Activated CD4-positive, alpha-beta T cell treated with anti-CD3 and anti-CD28 coated beads, Interleukin-2, amount 10 ng/mL, durations not matched to agents 7 days and 5 days (primary cell): ENCODE data around the gene CENPN. TPM values are rescaled to one million over a fixed set of nuclear protein-coding genes. Genes with fewer than 3 reads are reported as not detected.
A peak's percentile ranks its signal among the peaks of the same experiment; 100 is the strongest.

ENCODE experiments used
- CTCF ChIA-PET: fragments of 350-600 bp; sonication (Branson Sonifier 250); formaldehyde crosslinking; loops from one replicate; lab custom pipeline; 2021; ENCODE audit warnings: antibody characterized with exemption; lab: Charles Lee
- POLR2A ChIA-PET: fragments of 350-600 bp; sonication (Branson Sonifier 250); formaldehyde crosslinking; loops from one replicate; lab custom pipeline; 2021; ENCODE audit warnings: antibody characterized with exemption; lab: Charles Lee
- DNase-seq: peaks from one replicate; pipeline ENCODE4 v3.0.0-alpha.2; 2020
- H3K27ac Mint-ChIP-seq: one replicate; pipeline ENCODE4 v1.8.0; 2021; ENCODE audit warnings: mild to moderate bottlenecking, moderate library complexity, mixed read lengths
- H3K27me3 Mint-ChIP-seq: one replicate; pipeline ENCODE4 v1.8.0; 2021; ENCODE audit warnings: mixed read lengths
- H3K36me3 Mint-ChIP-seq: one replicate; pipeline ENCODE4 v1.8.0; 2021; ENCODE audit warnings: low read depth, mixed read lengths
- H3K4me1 Mint-ChIP-seq: one replicate; pipeline ENCODE4 v1.8.0; 2021; ENCODE audit warnings: mixed read lengths
- H3K4me3 Mint-ChIP-seq: one replicate; pipeline ENCODE4 v1.8.0; 2021; ENCODE audit warnings: mild to moderate bottlenecking, moderate library complexity, mixed read lengths
- H3K9me3 Mint-ChIP-seq: one replicate; pipeline ENCODE4 v1.8.0; 2021; ENCODE audit warnings: mixed read lengths
- total RNA-seq, 2 experiments: library from RNA; stranded (reverse); gene quantifications; one replicate each; pipeline ENCODE4 v1.2.3, GENCODE V29; 2021

Gene CENPN
- total RNA-seq, 2 experiments from 2014 or later = 53.7 to 55.3 TPM

GRCh38 chr16:81073560-81074330, 66.7 kb downstream of the CENPN start:
- Mint-ChIP-seq H3K4me3 (no peak overlapping the region), H3K4me1 (peaks cover 31% of the 10 kb centered on the region), H3K9me3 (no peaks in the 10 kb centered on the region), H3K27ac (no peak overlapping the region), H3K27me3 (peaks cover 2% of the 10 kb centered on the region), H3K36me3 (no peaks in the 10 kb centered on the region)
- CTCF ChIA-PET = interaction anchor here (1.3 to 1.7 kb wide), 2 partner anchors 37 to 38 kb away, joined by 3 to 6 read pairs; partner anchors contain the start of gene ATMIN
- POLR2A ChIA-PET = no interaction called here
- DNase-seq = no peak

- no peak overlapping the region for H3K27ac Mint-ChIP-seq
- H3K4me1 Mint-ChIP-seq = peaks cover 28% of the 10 kb centered on the region
- peaks cover 2% of the 10 kb centered on the region for H3K27me3 Mint-ChIP-seq
- CTCF ChIA-PET = interaction anchor here (0.6 to 1.3 kb wide), 4 partner anchors 41 to 620 kb away, joined by 3 to 7 read pairs (median 4); partner anchors contain the start of gene ATMIN
- no peaks in the 10 kb centered on the region for H3K36me3 Mint-ChIP-seq
- no peak overlapping the region for H3K4me3 Mint-ChIP-seq
- peak; percentile 92 for DNase-seq
- POLR2A ChIA-PET = interaction anchor here (0.6 kb wide), 1 partner anchor 70 kb away, joined by 3 read pairs; the partner anchor contains the start of genes CENPN and CMC2
- no peaks in the 10 kb centered on the region for H3K9me3 Mint-ChIP-seq
Measured at GRCh38 chr16:81076566-81077075, 69.6 kb downstream of the CENPN start.

DNA sequence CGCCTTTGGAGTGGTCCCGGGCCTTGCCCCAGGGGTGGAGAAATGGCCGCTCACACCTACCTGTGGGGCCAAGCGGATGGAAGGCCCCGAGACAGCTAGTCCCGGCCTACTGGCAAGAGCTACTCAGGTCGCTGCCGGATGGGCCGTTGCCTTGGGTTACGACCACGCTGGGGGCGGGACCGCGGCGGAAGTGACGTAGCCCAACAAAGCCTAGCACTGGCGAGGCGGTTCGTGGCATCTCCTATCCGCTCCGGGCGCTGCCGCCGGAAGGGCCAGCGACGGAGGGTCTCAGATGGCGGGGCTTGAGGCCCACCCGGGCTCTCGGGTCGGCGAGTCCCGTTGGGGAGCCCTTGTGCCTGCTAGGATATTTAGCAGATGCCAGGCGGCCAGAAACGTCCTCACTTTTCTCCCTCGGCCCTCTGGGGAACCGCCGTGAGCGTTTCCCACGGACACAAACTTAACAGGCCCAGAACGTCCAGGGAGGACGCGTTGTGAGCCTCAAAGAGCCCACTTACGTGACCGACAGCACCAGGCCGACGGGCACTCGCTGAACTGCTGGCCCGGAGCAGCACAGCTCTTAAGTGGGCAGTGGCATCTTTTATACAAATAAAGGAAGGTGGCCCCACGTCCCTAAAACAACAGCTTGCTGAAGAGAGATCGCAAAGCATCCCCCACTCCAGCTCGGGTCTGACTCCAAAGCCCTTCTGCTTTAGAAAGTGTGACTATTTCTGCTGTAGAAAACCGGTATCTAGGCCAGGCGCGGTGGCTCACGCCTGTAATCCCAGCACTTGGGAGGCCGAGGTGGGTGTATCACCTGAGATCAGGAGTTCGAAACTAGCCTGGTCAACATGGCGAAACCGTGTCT, 70.3 kb downstream of the CENPN start, which contains the start of gene C16orf46:
Gene C16orf46 (minus strand): TSS at position 163 of the 865 bp plus-strand sequence. CDS start 13,283 bp downstream, outside the sequence.
- Mint-ChIP-seq H3K27ac (no peak within 1 kb of the TSS), H3K36me3 (no peaks in the 10 kb centered on the region), H3K9me3 (no peaks in the 10 kb centered on the region), H3K27me3 (peaks cover 2% of the 10 kb centered on the region), H3K4me1 (peaks cover 24% of the 10 kb centered on the region), H3K4me3 (peak within 1 kb of the TSS; percentile 20)
- ChIA-PET POLR2A (interaction anchor here (0.6 kb wide), 1 partner anchor 70 kb away, joined by 3 read pairs; the partner anchor contains the start of genes CENPN and CMC2), CTCF (interaction anchor here (0.6 to 1.3 kb wide), 5 partner anchors 41 to 620 kb away, joined by 3 to 7 read pairs (median 4); partner anchors contain the start of gene ATMIN)
- peak; percentile 98 for DNase-seq

GRCh38 chr16:81080233-81080632, 73.2 kb downstream of the CENPN start:
- DNase-seq = no peak
- Mint-ChIP-seq H3K4me3 (no peak overlapping the region), H3K27ac (no peak overlapping the region), H3K4me1 (peaks cover 14% of the 10 kb centered on the region), H3K9me3 (no peaks in the 10 kb centered on the region), H3K36me3 (no peaks in the 10 kb centered on the region), H3K27me3 (no peaks in the 10 kb centered on the region)
- ChIA-PET CTCF (interaction anchor here (0.6 kb wide), 1 partner anchor 44 kb away, joined by 3 read pairs; the partner anchor contains the start of gene ATMIN), POLR2A (no interaction called here)

DNA sequence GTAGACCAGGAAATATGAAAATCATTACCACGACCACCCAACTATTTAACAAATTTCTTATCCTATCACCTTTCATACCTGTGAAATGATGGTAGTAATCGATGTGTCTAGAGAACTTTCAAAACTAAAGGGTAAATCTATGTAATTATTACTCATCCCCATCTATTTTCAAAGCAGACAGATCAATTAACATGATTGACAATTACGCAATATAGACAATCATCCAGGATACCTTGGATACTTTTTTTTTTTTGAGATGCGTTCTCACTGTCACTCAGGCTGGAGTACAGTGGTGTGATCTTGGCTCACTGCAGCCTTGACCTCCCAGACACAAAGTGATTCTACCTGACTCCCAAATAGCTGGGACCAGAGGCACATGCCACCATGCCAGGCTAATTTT, 74.0 kb downstream of the CENPN start:
- H3K36me3 Mint-ChIP-seq = no peaks in the 10 kb centered on the region
- DNase-seq = no peak
- peaks cover 9% of the 10 kb centered on the region for H3K4me1 Mint-ChIP-seq
- CTCF ChIA-PET = no interaction called here
- H3K27me3 Mint-ChIP-seq = no peaks in the 10 kb centered on the region
- H3K27ac Mint-ChIP-seq = no peak overlapping the region
- no peaks in the 10 kb centered on the region for H3K9me3 Mint-ChIP-seq
- POLR2A ChIA-PET = no interaction called here
- no peak overlapping the region for H3K4me3 Mint-ChIP-seq

Other genes starting within 250 kb of the CENPN start
- gene CDYL2, start 202.6 kb upstream of the CENPN start, total RNA-seq = 10 to 100 TPM; 40.7 to 49.0 TPM
- 10 to 100 TPM; 90.3 to 99.7 TPM for gene CMC2, start 329 bp upstream of the CENPN start, total RNA-seq
- gene ATMIN, start 28.6 kb downstream of the CENPN start, total RNA-seq = 10 to 100 TPM; 28.3 to 37.0 TPM
- gene C16orf46, start 70.0 kb downstream of the CENPN start, total RNA-seq = under 1 TPM in 1 of 2 experiments, not detected in 1; 0.17 TPM
- 10 to 100 TPM in 1 of 2 experiments, 1 to 10 TPM in 1; 7.0 to 11.0 TPM for gene GCSH, start 89.2 kb downstream of the CENPN start, total RNA-seq
- gene BCO1, start 231.5 kb downstream of the CENPN start, total RNA-seq = not detected